Measurements from ENCODE around the gene CETP.
"Not testable (repeated sequence)": the region's sequence is repeated elsewhere in the genome, so short reads cannot be mapped to it uniquely, and the experiment has no call there.

Gene CETP

GRCh38 chr16:56999409-57000270 lies 37.9 kb downstream of the CETP start:
- no peak for DNase-seq

- no peak for DNase-seq
Measured at GRCh38 chr16:57000271-57001025, 38.7 kb downstream of the CETP start.

GRCh38 chr16:57001026-57001679 lies 39.4 kb downstream of the CETP start:
- no peak for DNase-seq

- DNase-seq, result no peak
Measured at GRCh38 chr16:57003439-57004386, 42.0 kb downstream of the CETP start.

GRCh38 chr16:57004387-57005250 lies 42.9 kb downstream of the CETP start:
- DNase-seq, result no peak

GRCh38 chr16:57005597-57005996 lies 43.8 kb downstream of the CETP start:
- not testable (repeated sequence) for DNase-seq

GRCh38 chr16:57007050-57007449 lies 45.3 kb downstream of the CETP start:
- no peak for DNase-seq

- DNase-seq, result no peak
Measured at GRCh38 chr16:57007530-57007929, 45.8 kb downstream of the CETP start.

- DNase-seq, result no peak
Measured at GRCh38 chr16:57008440-57008839, 46.7 kb downstream of the CETP start.

- no peak for DNase-seq
Measured at GRCh38 chr16:57009643-57010170, 48.0 kb downstream of the CETP start.

- no peak for DNase-seq
Measured at GRCh38 chr16:57012353-57012752, 50.6 kb downstream of the CETP start.

- DNase-seq, result no peak
Measured at GRCh38 chr16:57013229-57013628, 51.5 kb downstream of the CETP start.

- DNase-seq, result no peak
Measured at GRCh38 chr16:57013902-57014301, 52.2 kb downstream of the CETP start.

- DNase-seq, result no peak
Measured at GRCh38 chr16:57016301-57016700, 54.6 kb downstream of the CETP start.

GRCh38 chr16:57016831-57017230 lies 55.1 kb downstream of the CETP start:
- DNase-seq, result no peak

- DNase-seq, result no peak
Measured at GRCh38 chr16:57017251-57017650, 55.5 kb downstream of the CETP start.

- no peak for DNase-seq
Measured at GRCh38 chr16:57019746-57020145, 58.0 kb downstream of the CETP start.

GRCh38 chr16:57020651-57021050 lies 58.9 kb downstream of the CETP start:
- no peak for DNase-seq

GRCh38 chr16:57021757-57022156 lies 60.0 kb downstream of the CETP start:
- no peak for DNase-seq

- DNase-seq, result no peak
Measured at GRCh38 chr16:57022445-57022844, 60.7 kb downstream of the CETP start.
